ENCODE measurements around the gene CCDC27. TPM values are rescaled to one million over a fixed set of nuclear protein-coding genes. Genes with fewer than 3 reads are reported as not detected.

The CCDC27 gene
- total and polyA plus RNA-seq, 5 donors from 2014 or later = not detected

DNA sequence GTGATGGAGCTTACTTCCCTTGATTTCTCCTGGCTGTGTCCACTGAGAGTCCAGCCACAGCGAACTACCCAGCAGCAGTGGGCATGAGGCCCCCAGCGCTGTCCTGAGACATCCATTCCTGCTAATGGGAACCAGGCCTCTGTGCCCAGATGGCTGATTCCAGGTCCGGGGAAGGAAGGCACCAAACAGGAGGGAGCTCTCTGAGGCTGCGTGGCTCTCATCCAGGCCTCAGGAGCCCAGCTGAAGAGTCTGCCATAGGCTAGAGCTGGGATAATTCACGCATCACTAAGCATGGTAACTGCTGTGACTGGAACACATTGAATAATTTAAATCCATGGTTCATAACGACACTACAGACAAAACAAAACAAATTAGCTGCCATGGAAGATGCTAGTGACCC, 68.8 kb downstream of the CCDC27 start:
- no peaks in the 10 kb centered on the region for H3K4me1 Mint-ChIP-seq
- Histone ChIP-seq H3K27ac (ENCODE audit: insufficient read depth, low read length, poor library complexity, severe bottlenecking) (no peak overlapping the region), H3K4me3 (ENCODE audit: low read depth, low read length) (no peak overlapping the region), H3K4me1 (ENCODE audit: control insufficient read depth, insufficient read depth, low read length, poor library complexity, severe bottlenecking) (no peaks in the 10 kb centered on the region), H3K36me3 (ENCODE audit: control insufficient read depth, insufficient read depth, low read length) (peaks cover 41% of the 10 kb centered on the region), H3K9me3 (ENCODE audit: control insufficient read depth in 2 of 2, low read length in 2 of 2) (no peaks in the 10 kb centered on the region), H3K27me3 (ENCODE audit: control insufficient read depth, insufficient read depth, low read length) (no peaks in the 10 kb centered on the region)
- DNase-seq (no peak), ATAC-seq (ENCODE audit: low read depth in 2 of 2) (no peak)
- peaks cover 0 to 2% (median 0%) of the 10 kb centered on the region in 7 donors for H3K9me3 Mint-ChIP-seq
- no peak overlapping the region for H3K4me3 Mint-ChIP-seq
- H3K36me3 Mint-ChIP-seq = peaks cover 39% of the 10 kb centered on the region
- no peak overlapping the region for H3K27ac Mint-ChIP-seq
- no peaks in the 10 kb centered on the region for H3K27me3 Mint-ChIP-seq

Other genes starting within 250 kb of the CCDC27 start
- gene MEGF6, start 140.9 kb upstream of the CCDC27 start, total RNA-seq = 123 TPM
- gene MEGF6, start 140.9 kb upstream of the CCDC27 start, polyA plus RNA-seq = 1 to 10 TPM; 4.7 to 9.8 (median 6.5) TPM
- gene TPRG1L, start 127.4 kb upstream of the CCDC27 start, total RNA-seq = 26.9 TPM
- 10 to 100 TPM; 34.3 to 35.9 (median 35.1) TPM for gene TPRG1L, start 127.4 kb upstream of the CCDC27 start, polyA plus RNA-seq
- 37.1 TPM for gene WRAP73, start 102.3 kb upstream of the CCDC27 start, total RNA-seq
- 10 to 100 TPM; 27.9 to 36.5 (median 33.2) TPM for gene WRAP73, start 102.3 kb upstream of the CCDC27 start, polyA plus RNA-seq
- not detected for gene TP73, start 99.9 kb upstream of the CCDC27 start, total RNA-seq
- under 1 TPM in 2 of 4 donors, not detected in 2; 0.08 to 0.12 TPM for gene TP73, start 99.9 kb upstream of the CCDC27 start, polyA plus RNA-seq
- gene SMIM1, start 20.3 kb downstream of the CCDC27 start, total RNA-seq = 0.81 TPM
- gene SMIM1, start 20.3 kb downstream of the CCDC27 start, polyA plus RNA-seq = 1 to 10 TPM in 1 of 4 donors, under 1 TPM in 3; 0.62 to 1.2 (median 0.79) TPM
- gene LRRC47, start 44.0 kb downstream of the CCDC27 start, total RNA-seq = 33.9 TPM
- gene LRRC47, start 44.0 kb downstream of the CCDC27 start, polyA plus RNA-seq = 10 to 100 TPM; 22.0 to 32.5 (median 25.7) TPM
- gene CEP104, start 104.8 kb downstream of the CCDC27 start, total RNA-seq = 42.3 TPM
- 10 to 100 TPM; 13.5 to 18.8 (median 14.5) TPM for gene CEP104, start 104.8 kb downstream of the CCDC27 start, polyA plus RNA-seq
- gene DFFB, start 105.0 kb downstream of the CCDC27 start, total RNA-seq = 15.4 TPM
- 10 to 100 TPM; 11.2 to 14.4 (median 12.6) TPM for gene DFFB, start 105.0 kb downstream of the CCDC27 start, polyA plus RNA-seq
- 15.4 TPM for gene C1orf174, start 147.8 kb downstream of the CCDC27 start, total RNA-seq
- gene C1orf174, start 147.8 kb downstream of the CCDC27 start, polyA plus RNA-seq = 10 to 100 TPM; 22.0 to 33.3 (median 26.9) TPM

Measured in CD4-positive, CD25-positive, alpha-beta regulatory T cell (primary cell).